ENCODE data around the gene TTC16. TPM values are rescaled to one million over a fixed set of nuclear protein-coding genes. Genes with fewer than 3 reads are reported as not detected.

TTC16 gene
- total RNA-seq, 5 donors from 2014 or later (not counting 1 experiment from before 2014, with no cell fraction given), result 4.6 to 31.8 (median 6.2) TPM

DNA sequence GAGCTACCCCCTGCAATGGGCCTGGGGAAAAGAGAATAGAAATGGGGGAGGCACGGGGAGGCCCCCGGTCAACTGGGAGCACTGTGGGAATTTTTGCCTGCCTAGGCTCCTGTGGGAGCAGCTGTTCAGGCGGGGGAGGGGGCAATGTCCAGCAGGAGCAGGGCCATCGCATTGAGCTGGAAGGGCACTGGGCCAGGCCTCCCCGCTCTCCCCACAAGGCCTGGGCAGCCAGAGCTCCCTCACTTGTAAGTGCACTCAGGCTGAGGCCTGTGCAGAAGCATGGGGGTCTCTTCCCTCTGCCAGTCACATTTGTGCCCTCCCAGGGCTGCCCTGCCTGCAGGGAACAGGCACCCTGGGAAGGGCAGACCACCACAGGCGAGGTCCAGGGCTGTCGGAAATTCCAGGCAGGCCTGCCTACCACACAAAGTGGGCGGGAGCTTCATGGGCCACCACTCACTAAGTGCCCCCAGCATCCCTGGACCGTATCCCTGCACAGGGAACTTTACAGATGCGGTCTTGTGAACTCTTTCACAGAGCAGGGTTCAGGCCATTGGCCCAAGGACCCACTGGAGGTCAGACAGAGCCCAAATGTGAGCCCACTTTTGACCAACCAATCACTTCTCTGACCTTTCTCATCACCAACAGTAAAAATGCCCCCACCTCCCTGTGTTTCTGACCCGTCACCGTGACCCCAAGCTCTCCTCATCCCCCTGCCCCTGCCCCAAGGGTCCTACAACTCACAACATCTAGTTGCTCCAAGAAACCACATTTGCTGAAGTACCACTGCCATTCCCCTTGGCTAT, 10.1 kb upstream of the TTC16 start:
- Histone ChIP-seq H3K27me3 (replicated peaks in 1 of 2; ENCODE audit: control insufficient read depth in 2 of 2, extremely low read depth in 1 of 2, insufficient read depth in 2 of 2, low read length in 1 of 2) (no peaks in the 10 kb centered on the region), H3K27ac (ENCODE audit: low read length) (no peak overlapping the region), H3K9me3 (no peaks in the 10 kb centered on the region), H3K36me3 (ENCODE audit: control insufficient read depth in 2 of 2, extremely low read depth in 1 of 2, insufficient read depth in 1 of 2, low read length in 1 of 2) (no peaks in the 10 kb centered on the region), H3K4me3 (ENCODE audit: control insufficient read depth in 1 of 2, extremely low read depth in 1 of 2, low read length in 1 of 2) (no peak overlapping the region), H3K4me1 (ENCODE audit: control insufficient read depth in 1 of 2, extremely low read depth in 1 of 2, insufficient read depth in 2 of 2, low read length in 2 of 2) (peaks cover 0 to 21% of the 10 kb centered on the region in 2 experiments)
- peaks cover 13 to 23% (median 14%) of the 10 kb centered on the region in 3 donors for H3K4me1 Mint-ChIP-seq
- ChIA-PET CTCF (no interaction called here), POLR2A (no interaction called here)
- DNase-seq (no peak), ATAC-seq (replicated peaks in 1 of 4) (no peak)
- WGBS (ENCODE audit: insufficient coverage), result 92% methylated on average over 12 of the region's 12 CpGs
- H3K27ac Mint-ChIP-seq, result no peak overlapping the region
- no peak overlapping the region for H3K4me3 Mint-ChIP-seq
- H3K27me3 Mint-ChIP-seq, result no peaks in the 10 kb centered on the region
- no peaks in the 10 kb centered on the region for H3K9me3 Mint-ChIP-seq
- no peaks in the 10 kb centered on the region for H3K36me3 Mint-ChIP-seq

DNA sequence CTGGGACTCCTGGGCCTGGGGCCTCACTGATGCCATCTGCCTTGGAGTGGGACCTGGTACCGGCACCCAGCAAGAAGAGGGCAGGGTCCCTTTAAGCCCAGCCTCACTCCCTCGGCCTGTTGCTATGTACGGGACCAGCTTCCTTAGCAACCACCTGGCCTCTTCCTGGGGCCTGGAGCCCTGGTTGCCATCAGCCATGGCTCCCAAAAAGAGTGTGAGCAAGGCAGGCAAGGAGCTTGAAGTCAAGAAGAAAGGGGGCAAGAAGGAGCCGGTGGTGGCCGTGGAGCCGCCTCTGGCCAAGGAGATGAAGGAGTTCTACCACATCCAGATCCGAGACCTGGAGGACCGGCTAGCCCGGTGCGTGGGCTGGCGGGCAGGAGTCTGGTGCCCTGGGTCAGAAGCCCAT, 9.0 kb upstream of the TTC16 start, which contains the start of gene CFAP157:
Gene CFAP157, plus strand, starts transcription at position 153 of the 406 bp plus-strand sequence. Its CDS starts 44 bp downstream, at position 197.
- Mint-ChIP-seq H3K4me1 (peaks cover 22 to 32% (median 23%) of the 10 kb centered on the region in 3 donors), H3K9me3 (no peaks in the 10 kb centered on the region), H3K4me3 (no peak within 1 kb of the TSS), H3K27ac (no peak within 1 kb of the TSS), H3K36me3 (no peaks in the 10 kb centered on the region), H3K27me3 (no peaks in the 10 kb centered on the region)
- Histone ChIP-seq H3K4me1 (ENCODE audit: control insufficient read depth in 1 of 2, extremely low read depth in 1 of 2, insufficient read depth in 2 of 2, low read length in 2 of 2) (peaks cover 0 to 30% of the 10 kb centered on the region in 2 experiments), H3K9me3 (no peaks in the 10 kb centered on the region), H3K4me3 (ENCODE audit: control insufficient read depth in 1 of 2, extremely low read depth in 1 of 2, low read length in 1 of 2) (no peak within 1 kb of the TSS), H3K36me3 (ENCODE audit: control insufficient read depth in 2 of 2, extremely low read depth in 1 of 2, insufficient read depth in 1 of 2, low read length in 1 of 2) (peaks cover 0 to 2% of the 10 kb centered on the region in 2 donors), H3K27ac (ENCODE audit: low read length) (no peak within 1 kb of the TSS), H3K27me3 (replicated peaks in 1 of 2; ENCODE audit: control insufficient read depth in 2 of 2, extremely low read depth in 1 of 2, insufficient read depth in 2 of 2, low read length in 1 of 2) (no peaks in the 10 kb centered on the region)
- no peak for DNase-seq
- WGBS (ENCODE audit: insufficient coverage), result 83% methylated on average over 10 of the region's 11 CpGs
- CTCF ChIA-PET, result interaction anchor here in 1 of 2 donors (1.4 kb wide), 1 partner anchor 28 kb away, joined by 8 read pairs; the partner anchor contains the start of gene TOR2A
- no peak for ATAC-seq (replicated peaks in 1 of 4)
- POLR2A ChIA-PET, result no interaction called here

DNA sequence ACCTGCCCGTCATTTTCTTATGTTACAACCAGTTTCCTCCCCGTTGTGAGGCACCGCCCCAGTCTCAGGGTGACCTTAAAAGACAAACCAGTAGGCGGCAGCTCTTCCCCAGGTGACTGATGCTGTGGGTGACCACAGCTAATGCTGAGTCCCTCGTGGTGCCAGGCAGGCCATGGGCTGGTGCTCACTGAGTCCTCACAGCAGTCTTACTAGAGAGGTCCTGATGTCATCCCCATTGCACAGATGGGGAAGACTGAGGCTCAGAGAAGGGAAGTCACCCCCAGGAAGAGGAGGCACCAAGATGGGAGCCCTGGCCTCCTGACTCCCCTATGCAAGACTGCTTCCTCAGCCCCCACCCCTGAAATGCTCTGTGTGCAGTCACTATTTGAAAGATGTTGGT, 8.1 kb upstream of the TTC16 start:
- POLR2A ChIA-PET, result no interaction called here
- 24% methylated on average over 4 of the region's 5 CpGs for WGBS (ENCODE audit: insufficient coverage)
- ATAC-seq (replicated peaks in 1 of 4), result peak; percentile 66 to 72 (median 70)

GRCh38 chr9:127708952-127709587, 6.8 kb upstream of the TTC16 start:
- Mint-ChIP-seq H3K27ac (no peak overlapping the region), H3K4me1 (peaks cover 22 to 38% (median 23%) of the 10 kb centered on the region in 3 donors), H3K4me3 (no peak overlapping the region), H3K9me3 (no peaks in the 10 kb centered on the region), H3K36me3 (no peaks in the 10 kb centered on the region), H3K27me3 (no peaks in the 10 kb centered on the region)
- Histone ChIP-seq H3K9me3 (no peaks in the 10 kb centered on the region), H3K27me3 (replicated peaks in 1 of 2; ENCODE audit: control insufficient read depth in 2 of 2, extremely low read depth in 1 of 2, insufficient read depth in 2 of 2, low read length in 1 of 2) (no peaks in the 10 kb centered on the region), H3K4me3 (ENCODE audit: control insufficient read depth in 1 of 2, extremely low read depth in 1 of 2, low read length in 1 of 2) (no peak overlapping the region), H3K36me3 (ENCODE audit: control insufficient read depth in 2 of 2, extremely low read depth in 1 of 2, insufficient read depth in 1 of 2, low read length in 1 of 2) (peaks cover 0 to 4% of the 10 kb centered on the region in 2 donors), H3K27ac (ENCODE audit: low read length) (no peak overlapping the region), H3K4me1 (ENCODE audit: control insufficient read depth in 1 of 2, extremely low read depth in 1 of 2, insufficient read depth in 2 of 2, low read length in 2 of 2) (peaks cover 0 to 34% of the 10 kb centered on the region in 2 experiments)
- ChIA-PET POLR2A (no interaction called here), CTCF (no interaction called here)
- 91% methylated on average over 8 of the region's 8 CpGs for WGBS (ENCODE audit: insufficient coverage)
- no peak for DNase-seq
- no peak for ATAC-seq (replicated peaks in 1 of 4)

More for the DNA sequence above, 8.1 kb upstream of the TTC16 start:
- H3K4me3 Mint-ChIP-seq, result no peak overlapping the region
- Histone ChIP-seq H3K27me3 (replicated peaks in 1 of 2; ENCODE audit: control insufficient read depth in 2 of 2, extremely low read depth in 1 of 2, insufficient read depth in 2 of 2, low read length in 1 of 2) (no peaks in the 10 kb centered on the region), H3K4me3 (ENCODE audit: control insufficient read depth in 1 of 2, extremely low read depth in 1 of 2, low read length in 1 of 2) (no peak overlapping the region), H3K27ac (ENCODE audit: low read length) (no peak overlapping the region), H3K4me1 (ENCODE audit: control insufficient read depth in 1 of 2, extremely low read depth in 1 of 2, insufficient read depth in 2 of 2, low read length in 2 of 2) (peaks cover 0 to 30% of the 10 kb centered on the region in 2 experiments), H3K9me3 (no peaks in the 10 kb centered on the region), H3K36me3 (ENCODE audit: control insufficient read depth in 2 of 2, extremely low read depth in 1 of 2, insufficient read depth in 1 of 2, low read length in 1 of 2) (peaks cover 0 to 4% of the 10 kb centered on the region in 2 donors)
- no peak overlapping the region for H3K27ac Mint-ChIP-seq
- peak in 27 of 35 experiments; percentile 12 to 69 (median 29) for DNase-seq
- H3K27me3 Mint-ChIP-seq, result no peaks in the 10 kb centered on the region
- CTCF ChIA-PET, result interaction anchor here in 1 of 2 donors (1.4 kb wide), 1 partner anchor 27 kb away, joined by 8 read pairs; the partner anchor contains the start of gene TOR2A
- H3K36me3 Mint-ChIP-seq, result no peaks in the 10 kb centered on the region
- no peaks in the 10 kb centered on the region for H3K9me3 Mint-ChIP-seq
- peaks cover 22 to 36% (median 23%) of the 10 kb centered on the region in 3 donors for H3K4me1 Mint-ChIP-seq

DNA sequence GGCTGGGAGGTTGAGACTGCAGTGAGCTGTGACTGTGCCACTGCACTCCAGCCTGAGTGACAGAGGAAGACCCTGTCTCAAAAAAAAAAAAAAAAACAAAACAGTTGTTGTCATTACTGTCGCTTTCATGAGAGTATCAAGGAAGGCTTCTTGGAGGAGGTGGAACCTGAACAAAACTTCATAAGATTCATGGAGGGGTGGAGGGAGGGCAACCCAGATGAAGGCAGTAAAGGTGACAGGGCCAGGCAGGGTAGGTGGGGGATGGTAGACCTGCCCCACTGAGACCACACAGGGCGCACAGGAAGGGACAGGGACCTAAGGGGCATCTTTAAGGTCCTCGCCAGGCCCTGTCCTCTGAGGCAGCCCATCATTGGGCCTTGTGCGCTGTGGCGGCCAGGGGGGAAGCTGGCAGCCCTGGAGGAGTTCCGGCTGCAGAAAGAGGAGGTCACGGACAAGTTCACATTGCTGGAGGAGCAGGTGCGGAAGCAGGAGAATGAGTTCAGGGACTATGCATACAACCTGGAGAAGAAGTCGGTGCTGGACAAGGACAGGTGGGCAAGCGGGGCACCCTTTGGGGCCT, 5.6 kb upstream of the TTC16 start:
- no peak overlapping the region for H3K27ac ChIP-seq (ENCODE audit: low read length)
- Mint-ChIP-seq H3K4me1 (peaks cover 25 to 44% (median 26%) of the 10 kb centered on the region in 3 donors), H3K36me3 (no peaks in the 10 kb centered on the region), H3K9me3 (no peaks in the 10 kb centered on the region), H3K4me3 (no peak overlapping the region), H3K27me3 (no peaks in the 10 kb centered on the region), H3K27ac (peak overlapping the region in 1 of 2 donors; percentile 57)
- ChIA-PET POLR2A (no interaction called here), CTCF (no interaction called here)
- whole genome bisulfite sequencing (ENCODE audit: insufficient coverage), result 96% methylated on average over 9 of the region's 10 CpGs
- peaks cover 4 to 41% of the 10 kb centered on the region in 2 experiments for H3K4me1 ChIP-seq (ENCODE audit: control insufficient read depth in 1 of 2, extremely low read depth in 1 of 2, insufficient read depth in 2 of 2, low read length in 2 of 2)
- no peak for DNase-seq
- no peaks in the 10 kb centered on the region for H3K9me3 ChIP-seq
- H3K27me3 ChIP-seq (replicated peaks in 1 of 2; ENCODE audit: control insufficient read depth in 2 of 2, extremely low read depth in 1 of 2, insufficient read depth in 2 of 2, low read length in 1 of 2), result no peaks in the 10 kb centered on the region
- peaks cover 0 to 4% of the 10 kb centered on the region in 2 donors for H3K36me3 ChIP-seq (ENCODE audit: control insufficient read depth in 2 of 2, extremely low read depth in 1 of 2, insufficient read depth in 1 of 2, low read length in 1 of 2)
- H3K4me3 ChIP-seq (ENCODE audit: control insufficient read depth in 1 of 2, extremely low read depth in 1 of 2, low read length in 1 of 2), result no peak overlapping the region
- no peak for ATAC-seq (replicated peaks in 1 of 4)

GRCh38 chr9:127711226-127711701, 4.6 kb upstream of the TTC16 start:
- 16% methylated on average over 8 of the region's 9 CpGs for WGBS (ENCODE audit: insufficient coverage)
- POLR2A ChIA-PET, result no interaction called here
- H3K4me3 Mint-ChIP-seq, result no peak overlapping the region
- no peaks in the 10 kb centered on the region for H3K9me3 ChIP-seq
- CTCF ChIA-PET, result no interaction called here
- H3K27me3 ChIP-seq (replicated peaks in 1 of 2; ENCODE audit: control insufficient read depth in 2 of 2, extremely low read depth in 1 of 2, insufficient read depth in 2 of 2, low read length in 1 of 2), result no peaks in the 10 kb centered on the region
- H3K4me3 ChIP-seq (ENCODE audit: control insufficient read depth in 1 of 2, extremely low read depth in 1 of 2, low read length in 1 of 2), result no peak overlapping the region
- no peaks in the 10 kb centered on the region for H3K9me3 Mint-ChIP-seq
- H3K27me3 Mint-ChIP-seq, result no peaks in the 10 kb centered on the region
- DNase-seq (no peak), ATAC-seq (replicated peaks in 1 of 4) (no peak)
- H3K4me1 Mint-ChIP-seq, result peaks cover 33 to 52% (median 35%) of the 10 kb centered on the region in 3 donors
- peaks cover 0 to 4% of the 10 kb centered on the region in 2 donors for H3K36me3 ChIP-seq (ENCODE audit: control insufficient read depth in 2 of 2, extremely low read depth in 1 of 2, insufficient read depth in 1 of 2, low read length in 1 of 2)
- peaks cover 7 to 46% of the 10 kb centered on the region in 2 experiments for H3K4me1 ChIP-seq (ENCODE audit: control insufficient read depth in 1 of 2, extremely low read depth in 1 of 2, insufficient read depth in 2 of 2, low read length in 2 of 2)
- no peaks in the 10 kb centered on the region for H3K36me3 Mint-ChIP-seq
- H3K27ac ChIP-seq (ENCODE audit: low read length), result no peak overlapping the region
- peak overlapping the region; percentile 22 to 31 for H3K27ac Mint-ChIP-seq
